HL-60/S4 treated with retinoic acid at 250 ng/mL for 4 days and 3 days (cell line): ENCODE results near the gene CCNK.

Experiments
- in situ Hi-C: fragments of 300-500 bp; cut with MboI; formaldehyde crosslinking; loops from 2 replicates; pipeline ENCODE4 v1.7.0; 2022; ENCODE audit warnings: low sequenced_read_pairs

CCNK gene

GRCh38 chr14:99505089-99505488 lies 23.9 kb downstream of the CCNK start:
- in situ Hi-C loops = no loop called here

- in situ Hi-C loops = no loop called here
These were observed 25.1 kb downstream of the CCNK start for GRCh38 chr14:99506276-99506675.

DNA sequence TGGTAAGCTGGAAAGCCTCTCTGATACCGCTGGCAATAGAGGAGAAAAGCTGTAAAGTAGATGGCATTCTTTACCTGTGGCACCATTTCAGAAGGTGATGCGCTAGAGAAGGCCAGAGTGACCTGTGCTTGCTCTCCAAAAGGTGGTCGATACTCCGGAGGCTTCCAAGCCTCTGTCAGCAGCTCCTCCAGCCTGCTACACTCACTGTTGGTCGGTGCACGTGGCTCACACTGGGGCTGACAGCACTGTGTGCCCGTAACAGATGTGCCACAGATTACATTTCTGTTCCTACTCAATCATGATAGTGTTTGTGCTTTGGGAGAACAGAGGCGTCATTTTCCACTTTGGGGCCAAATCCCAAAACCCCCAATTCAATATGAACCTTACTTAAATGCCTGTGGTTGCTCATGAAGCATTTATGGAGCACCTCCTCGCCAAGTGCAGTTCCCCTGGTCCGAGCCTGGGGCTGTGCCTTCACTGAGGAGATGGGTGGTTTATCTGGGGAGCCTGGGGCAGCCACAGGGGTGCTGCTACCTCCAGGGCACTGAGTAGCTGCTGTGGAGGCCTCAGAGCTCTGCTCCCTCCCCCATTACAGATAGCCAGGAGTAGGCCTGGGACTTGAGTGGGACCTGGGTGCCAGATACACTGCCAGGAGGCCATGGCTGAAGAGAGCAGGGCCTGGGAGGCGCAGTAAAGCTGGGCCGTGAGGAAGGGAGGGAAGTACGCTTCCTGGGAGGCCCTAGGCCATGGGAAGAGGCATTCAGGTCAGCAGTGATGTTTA lies 26.8 kb downstream of the CCNK start:
- in situ Hi-C loops = no loop called here

- in situ Hi-C loops = no loop called here
These were observed 27.9 kb downstream of the CCNK start for GRCh38 chr14:99508896-99509629.

GRCh38 chr14:99509871-99510555 lies 28.8 kb downstream of the CCNK start:
- in situ Hi-C loops = no loop called here

DNA sequence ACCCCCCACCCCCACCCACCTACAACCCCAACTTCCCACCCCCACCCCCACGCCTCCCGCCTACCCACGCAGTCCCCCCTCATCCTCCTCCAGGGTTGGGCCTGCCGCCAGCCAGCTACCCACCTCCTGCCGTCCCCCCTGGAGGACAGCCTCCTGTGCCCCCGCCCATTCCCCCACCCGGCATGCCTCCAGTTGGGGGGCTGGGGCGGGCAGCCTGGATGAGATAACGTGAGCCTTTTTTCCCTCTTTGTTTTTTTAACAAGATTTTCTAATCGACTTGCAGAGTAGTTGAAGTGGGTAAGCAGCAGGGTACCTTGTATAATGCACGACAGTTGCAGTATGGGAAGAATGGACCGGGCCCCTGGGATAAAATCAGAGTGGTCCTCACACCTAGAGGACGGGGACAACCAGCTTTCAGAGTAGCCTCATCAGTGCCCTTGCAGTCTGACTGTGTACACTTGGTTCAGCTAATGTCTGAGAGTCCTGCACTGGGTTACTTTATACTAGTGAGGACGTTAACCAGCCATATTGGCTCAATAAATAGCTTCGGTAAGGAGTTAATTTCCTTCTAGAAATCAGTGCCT lies 29.4 kb downstream of the CCNK start:
- in situ Hi-C loops = no loop called here

DNA sequence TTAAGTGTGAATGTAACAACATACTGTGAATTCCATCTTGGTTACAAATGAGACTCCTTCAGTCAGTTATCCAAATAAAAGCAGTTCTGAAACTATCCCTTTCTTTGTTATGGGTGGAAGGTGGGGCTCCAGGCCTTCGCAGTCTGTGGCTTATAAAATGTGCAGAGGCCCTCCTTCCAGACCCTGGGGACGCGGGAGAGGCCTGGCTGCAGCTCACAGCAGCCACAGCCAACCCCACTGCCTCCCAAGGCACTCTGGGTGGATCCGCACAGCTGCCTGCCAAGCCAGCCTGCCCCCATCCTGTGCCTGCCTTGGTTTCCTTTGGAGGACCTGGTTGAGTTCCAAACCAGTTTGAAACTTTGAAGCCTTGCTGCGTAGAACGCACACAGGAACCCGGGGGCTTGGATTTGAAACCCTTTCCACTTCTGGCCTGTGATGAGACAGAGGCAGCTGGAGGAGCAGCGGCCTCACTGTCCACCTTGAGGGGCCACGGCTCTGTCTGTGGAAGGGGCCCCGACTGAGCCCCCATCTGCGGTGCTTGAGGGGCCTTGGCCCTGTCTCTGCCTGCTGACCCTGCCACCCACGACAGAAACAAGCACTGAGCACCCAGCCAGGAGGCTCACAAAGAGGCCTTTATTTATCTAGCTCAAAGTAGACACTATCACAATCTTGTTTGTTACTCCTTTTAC lies 30.4 kb downstream of the CCNK start:
- in situ Hi-C loops = no loop called here

- in situ Hi-C loops = no loop called here
These were observed 30.9 kb downstream of the CCNK start for GRCh38 chr14:99512110-99512449.

GRCh38 chr14:99512571-99513182 lies 31.5 kb downstream of the CCNK start:
- in situ Hi-C loops = no loop called here

GRCh38 chr14:99513183-99513694 lies 32.0 kb downstream of the CCNK start:
- in situ Hi-C loops = no loop called here

- in situ Hi-C loops = no loop called here
These were observed 32.8 kb downstream of the CCNK start for GRCh38 chr14:99513946-99514551.

DNA sequence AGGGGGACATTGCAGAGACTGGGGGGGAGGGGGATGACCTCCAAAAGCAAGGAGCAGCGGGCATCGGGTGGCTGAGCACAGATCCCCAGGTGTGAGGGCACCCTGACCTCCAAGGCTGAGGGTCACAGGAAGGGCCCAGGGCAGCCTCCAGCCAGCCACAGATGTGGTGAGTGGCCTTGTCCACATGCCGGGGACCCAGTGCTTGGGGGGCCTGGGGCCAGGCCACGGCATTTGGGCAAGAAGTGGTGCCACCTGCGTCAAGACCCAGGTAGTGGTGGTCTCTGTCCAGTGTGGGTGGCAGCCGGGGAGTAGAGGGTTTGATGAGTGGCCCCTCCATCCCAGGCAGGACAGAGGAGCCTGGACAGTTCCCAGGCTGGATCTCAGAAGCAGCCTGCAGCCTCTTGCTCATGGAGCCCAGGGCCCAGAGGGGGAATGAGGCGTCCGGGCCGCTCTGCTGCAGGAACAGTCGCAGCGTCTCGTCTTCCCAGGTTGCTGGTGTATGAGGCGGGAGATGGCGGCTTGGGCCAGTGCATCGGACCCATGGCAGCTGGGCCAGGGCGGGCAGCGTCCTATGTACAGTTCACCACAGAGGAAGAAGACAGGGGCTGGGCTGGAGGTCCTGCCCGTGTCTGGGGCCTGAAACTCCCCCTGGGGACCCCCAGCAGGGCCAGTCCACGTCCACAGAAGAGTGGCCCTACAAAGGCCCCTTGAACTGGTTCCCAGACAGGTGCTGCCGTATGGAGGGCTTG lies 33.5 kb downstream of the CCNK start:
- in situ Hi-C loops = no loop called here

- in situ Hi-C loops = no loop called here
These were observed 34.3 kb downstream of the CCNK start for GRCh38 chr14:99515301-99516155.

DNA sequence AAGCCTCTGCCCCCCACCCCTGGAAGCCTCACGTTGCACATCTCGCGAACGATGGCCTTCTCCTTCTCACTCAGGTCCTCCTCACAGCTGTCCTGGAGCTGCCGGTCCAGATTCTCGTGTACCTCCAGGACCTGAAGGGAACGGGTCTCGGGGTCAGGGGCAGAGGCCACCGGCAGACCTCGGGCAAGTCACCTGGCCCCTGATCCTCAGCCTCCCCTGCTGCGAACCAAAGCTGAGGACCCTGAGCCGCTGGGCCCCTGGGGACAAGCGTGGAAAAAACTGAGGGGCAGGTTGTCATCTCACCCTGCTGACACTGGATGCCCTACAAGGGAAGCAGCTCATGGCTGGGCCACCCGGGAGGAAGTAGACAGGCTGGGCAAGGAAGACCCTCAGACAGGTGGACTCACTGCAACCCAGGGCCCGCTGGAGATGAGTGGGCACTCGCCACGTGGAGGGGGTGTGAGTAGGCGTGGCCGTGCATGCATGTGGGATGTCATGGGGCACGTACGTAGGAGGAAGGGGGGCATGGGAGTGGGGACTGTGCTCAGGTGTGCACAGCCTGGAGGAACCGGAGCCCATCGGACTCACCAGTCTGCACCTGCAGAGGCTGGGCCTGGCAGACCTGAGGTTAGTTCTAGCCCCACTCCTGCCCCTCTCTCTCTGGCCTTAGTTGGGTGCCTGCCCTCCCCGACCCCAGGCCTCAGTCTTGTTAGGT lies 35.1 kb downstream of the CCNK start:
- in situ Hi-C loops = no loop called here

GRCh38 chr14:99516871-99517642 lies 35.8 kb downstream of the CCNK start:
- in situ Hi-C loops = no loop called here

DNA sequence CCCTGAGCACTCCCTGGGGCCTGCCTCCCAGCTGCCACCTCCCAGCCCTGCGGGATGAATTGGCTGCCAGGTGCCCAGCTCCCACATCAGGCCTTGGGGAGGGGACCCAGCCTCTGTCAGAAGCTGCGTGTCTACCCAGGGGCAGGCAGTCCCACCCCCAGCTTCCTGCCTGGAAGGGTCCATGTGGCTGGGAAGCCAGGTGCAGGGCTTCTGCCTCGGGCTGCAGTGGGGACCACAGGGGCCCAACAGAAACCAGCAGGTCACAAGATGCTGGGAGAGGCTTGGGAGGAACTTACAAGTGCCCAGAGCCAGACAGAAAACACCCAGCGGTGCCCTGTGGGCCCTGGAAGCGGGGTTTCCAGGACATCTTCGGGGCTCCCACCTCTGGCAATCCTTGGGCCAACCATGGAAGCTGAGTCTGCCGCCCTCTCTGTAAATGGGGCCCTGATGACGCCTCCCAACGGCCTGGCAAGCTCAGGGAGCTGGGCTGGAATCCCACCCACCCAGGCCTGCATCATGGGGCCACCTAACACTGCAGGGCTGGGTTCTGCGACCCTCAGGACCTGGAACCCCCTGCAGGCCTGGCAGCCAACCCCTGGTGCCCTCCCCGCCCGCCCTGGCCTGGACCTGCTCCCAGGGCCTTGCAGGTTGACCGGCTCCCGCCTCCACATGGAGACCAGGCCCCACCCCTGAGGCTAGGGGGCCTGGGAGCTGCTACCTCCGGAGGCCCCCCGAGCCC lies 36.6 kb downstream of the CCNK start:
- in situ Hi-C loops = no loop called here
